GM23338 (cell line): ENCODE measurements around the gene SLC9A1.

Experiments
- CTCF ChIP-seq, 2 experiments: fragments of 200-600 bp in 1 of 2; sonication (generic) in 1 of 2; conservative IDR thresholded peaks; 2 replicates each; pipeline versions ENCODE4 v1.5.1 to v1.6.1; 2016 to 2017; ENCODE audit warnings: antibody characterized with exemption in 2 of 2, low read depth in 2 of 2, mild to moderate bottlenecking in 2 of 2, moderate library complexity in 1 of 2
- EZH2 ChIP-seq: fragments of 200-600 bp; sonication (generic); IDR thresholded peaks from one replicate; pipeline ENCODE4 v1.8.0; 2017; ENCODE audit warnings: antibody characterized with exemption, mild to moderate bottlenecking, low read depth; ENCODE audit not compliant: unreplicated experiment
- EZH2phosphoT487 ChIP-seq: fragments of 200-600 bp; sonication (generic); IDR thresholded peaks from one replicate; pipeline ENCODE4 v1.8.1; 2018; ENCODE audit warnings: antibody characterized with exemption; ENCODE audit not compliant: unreplicated experiment
- POLR2AphosphoS5 ChIP-seq: IDR thresholded peaks from 2 replicates; pipeline ENCODE4 v1.6.1; 2016; ENCODE audit warnings: antibody characterized with exemption, low read depth
- REST ChIP-seq: IDR thresholded peaks from one replicate; pipeline ENCODE4 v1.6.1; 2018; ENCODE audit warnings: antibody characterized with exemption; ENCODE audit not compliant: unreplicated experiment

- TF ChIP-seq EZH2: no peak
- no peak for TF ChIP-seq CTCF (conservative IDR thresholded peaks at IDR 0.05; ENCODE audit: low read depth in 2 of 2)
- TF ChIP-seq POLR2AphosphoS5: no peak
- no peak for TF ChIP-seq EZH2phosphoT487
- TF ChIP-seq REST: no peak
These were observed 36.6 kb downstream of the SLC9A1 start for GRCh38 chr1:27118440-27118689.
